Upper lobe of right lung (tissue), 1 donor: ENCODE results near the gene ZBTB42. TPM values are rescaled to one million over a fixed set of nuclear protein-coding genes. Genes with fewer than 3 reads are reported as not detected.

Experiments used
- ATAC-seq: fragments of 200-7000 bp; cut with Tn5 transposase; one replicate; pipeline ENCODE4 v1.9.1; 2020; ENCODE audit warnings: mild to moderate bottlenecking, moderate library complexity
- DNase-seq: peaks from one replicate; pipeline ENCODE4 v3.0.0-alpha.2; 2020
- H3K27ac ChIP-seq: fragments of 200-600 bp; one replicate; pipeline ENCODE4 v1.8.0; 2022
- H3K27me3 ChIP-seq: fragments of 200-600 bp; one replicate; pipeline ENCODE4 v1.8.0; 2022; ENCODE audit warnings: mild to moderate bottlenecking
- H3K36me3 ChIP-seq: fragments of 200-600 bp; one replicate; pipeline ENCODE4 v1.8.0; 2022
- H3K4me1 ChIP-seq: fragments of 200-600 bp; one replicate; pipeline ENCODE4 v1.8.0; 2022
- H3K4me3 ChIP-seq: fragments of 200-600 bp; one replicate; pipeline ENCODE4 v1.8.0; 2022; ENCODE audit warnings: mild to moderate bottlenecking
- H3K9me3 ChIP-seq: fragments of 200-600 bp; one replicate; pipeline ENCODE4 v1.8.0; 2022
- intact Hi-C: fragments of 100-400 bp; cut with DNase I; formaldehyde crosslinking; loops from one replicate; pipeline ENCODE4 v1.11.0; 2022
- total RNA-seq: library from RNA; stranded (reverse); fragmentation: NEBNext Ultra II Directional; extraction: Animal tissue kit (Norgen Biotek cat#: 25700); gene quantifications from one replicate; pipeline ENCODE4 v1.2.1, GENCODE V29; 2021
- TF ChIP-seq, protein P1 (sequence below): fragments of 200-600 bp; IDR thresholded peaks from one replicate; pipeline ENCODE4 v1.8.0; 2022; ENCODE audit warnings: antibody characterized with exemption
- donor health status: DM: no; HTN: yes; CAD: no; lungs with severe emphysema.

Gene ZBTB42
- total RNA-seq, 1 donor from 2014 or later = 12.3 TPM

- peak overlapping the region; percentile 51 for H3K27ac ChIP-seq
- no peak overlapping the region for H3K4me3 ChIP-seq
- TF ChIP-seq, protein P1, sequence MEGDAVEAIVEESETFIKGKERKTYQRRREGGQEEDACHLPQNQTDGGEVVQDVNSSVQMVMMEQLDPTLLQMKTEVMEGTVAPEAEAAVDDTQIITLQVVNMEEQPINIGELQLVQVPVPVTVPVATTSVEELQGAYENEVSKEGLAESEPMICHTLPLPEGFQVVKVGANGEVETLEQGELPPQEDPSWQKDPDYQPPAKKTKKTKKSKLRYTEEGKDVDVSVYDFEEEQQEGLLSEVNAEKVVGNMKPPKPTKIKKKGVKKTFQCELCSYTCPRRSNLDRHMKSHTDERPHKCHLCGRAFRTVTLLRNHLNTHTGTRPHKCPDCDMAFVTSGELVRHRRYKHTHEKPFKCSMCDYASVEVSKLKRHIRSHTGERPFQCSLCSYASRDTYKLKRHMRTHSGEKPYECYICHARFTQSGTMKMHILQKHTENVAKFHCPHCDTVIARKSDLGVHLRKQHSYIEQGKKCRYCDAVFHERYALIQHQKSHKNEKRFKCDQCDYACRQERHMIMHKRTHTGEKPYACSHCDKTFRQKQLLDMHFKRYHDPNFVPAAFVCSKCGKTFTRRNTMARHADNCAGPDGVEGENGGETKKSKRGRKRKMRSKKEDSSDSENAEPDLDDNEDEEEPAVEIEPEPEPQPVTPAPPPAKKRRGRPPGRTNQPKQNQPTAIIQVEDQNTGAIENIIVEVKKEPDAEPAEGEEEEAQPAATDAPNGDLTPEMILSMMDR = no peak
- no peak for ATAC-seq
- intact Hi-C loops = no loop called here
- H3K9me3 ChIP-seq = no peaks in the 10 kb centered on the region
- no peaks in the 10 kb centered on the region for H3K27me3 ChIP-seq
- DNase-seq = no peak
- H3K36me3 ChIP-seq = peaks cover 32% of the 10 kb centered on the region
- peaks cover 44% of the 10 kb centered on the region for H3K4me1 ChIP-seq
Measured at GRCh38 chr14:104786726-104787675, 13.9 kb upstream of the ZBTB42 start.

GRCh38 chr14:104787736-104788135, 13.2 kb upstream of the ZBTB42 start:
- no peaks in the 10 kb centered on the region for H3K9me3 ChIP-seq
- ATAC-seq (peak; percentile 40), DNase-seq (peak; percentile 80)
- H3K4me3 ChIP-seq = no peak overlapping the region
- H3K27ac ChIP-seq = peak overlapping the region; percentile 51
- intact Hi-C loops = no loop called here
- TF ChIP-seq, protein P1 = no peak
- peaks cover 52% of the 10 kb centered on the region for H3K4me1 ChIP-seq
- no peaks in the 10 kb centered on the region for H3K27me3 ChIP-seq
- peaks cover 31% of the 10 kb centered on the region for H3K36me3 ChIP-seq

GRCh38 chr14:104788161-104788818, 12.6 kb upstream of the ZBTB42 start:
- peak overlapping the region; percentile 17 for H3K27ac ChIP-seq
- no peak for DNase-seq
- TF ChIP-seq, protein P1 = no peak

DNA sequence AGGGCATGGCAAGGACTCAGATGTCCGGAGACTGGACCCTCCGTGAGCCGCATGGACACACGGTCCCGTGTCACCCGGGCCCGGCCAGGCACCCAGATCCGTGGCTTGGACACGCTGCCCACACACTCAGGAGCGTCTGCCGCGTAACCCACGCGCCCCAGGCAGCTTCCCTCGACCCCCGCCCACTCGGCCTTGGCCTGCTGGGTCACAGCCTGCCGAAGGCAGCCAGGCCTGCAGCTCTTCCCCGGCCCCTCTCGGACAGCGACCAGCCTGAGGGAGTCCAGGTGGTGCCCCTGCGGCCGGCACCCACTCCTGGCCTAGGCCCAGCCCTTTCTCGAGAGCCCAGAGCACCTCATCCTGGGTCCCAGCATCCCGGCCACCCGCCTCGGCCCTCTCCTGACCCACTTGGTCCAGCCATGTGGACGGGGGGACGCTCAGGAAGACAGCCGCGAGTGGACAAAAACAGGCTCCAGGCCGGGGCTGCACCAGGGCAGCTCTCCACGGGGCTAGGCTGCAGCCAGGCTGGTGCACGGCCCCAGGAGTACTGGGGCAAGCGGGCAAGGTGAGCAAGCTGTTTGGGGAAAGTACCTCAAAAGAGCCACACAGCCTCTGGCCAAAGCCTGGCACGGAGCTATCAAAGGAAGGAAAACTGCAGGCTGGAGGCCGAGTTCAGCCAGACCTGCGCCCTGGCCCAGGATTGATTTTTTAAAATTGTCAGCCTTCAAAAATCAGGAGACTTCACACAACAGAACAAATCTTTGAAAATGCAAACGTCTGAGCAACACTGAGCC, 11.8 kb upstream of the ZBTB42 start:
- ATAC-seq (no peak), DNase-seq (no peak)
- no peak overlapping the region for H3K4me3 ChIP-seq
- H3K4me1 ChIP-seq = peaks cover 64% of the 10 kb centered on the region
- TF ChIP-seq, protein P1 = no peak
- H3K36me3 ChIP-seq = peaks cover 28% of the 10 kb centered on the region
- H3K9me3 ChIP-seq = no peaks in the 10 kb centered on the region
- no peaks in the 10 kb centered on the region for H3K27me3 ChIP-seq
- no peak overlapping the region for H3K27ac ChIP-seq
- intact Hi-C loops = no loop called here

More at GRCh38 chr14:104788161-104788818, 12.6 kb upstream of the ZBTB42 start:
- no peak overlapping the region for H3K4me3 ChIP-seq
- H3K9me3 ChIP-seq = no peaks in the 10 kb centered on the region
- peaks cover 28% of the 10 kb centered on the region for H3K36me3 ChIP-seq
- no peak for ATAC-seq
- intact Hi-C loops = no loop called here
- peaks cover 57% of the 10 kb centered on the region for H3K4me1 ChIP-seq
- H3K27me3 ChIP-seq = no peaks in the 10 kb centered on the region
